GM18951 (cell line): ENCODE measurements around the gene CRELD2.
A peak's percentile ranks its signal among the peaks of the same experiment; 100 is the strongest.

Experiments used
- POLR2A ChIP-seq: IDR thresholded peaks from 4 replicates; pipeline ENCODE4 v1.6.1; 2011; ENCODE audit warnings: mild to moderate bottlenecking; ENCODE audit not compliant: insufficient read length, insufficient read depth; ENCODE audit errors: extremely low read depth
- in situ Hi-C: fragments of 300-500 bp; cut with MboI; formaldehyde crosslinking; loops from one replicate; pipeline ENCODE4 v1.12.0; 2022; ENCODE audit warnings: low sequenced_read_pairs, mixed read lengths, inconsistent platforms; ENCODE audit not compliant: unreplicated experiment

Gene CRELD2

GRCh38 chr22:49934160-49934890, 15.9 kb downstream of the CRELD2 start:
- in situ Hi-C loops: loop anchor here (5.0 to 25.0 kb wide), 2 partner anchors 98 to 278 kb away; partner anchors contain the start of gene SELENOO
- peak; percentile 17 for TF ChIP-seq POLR2A

GRCh38 chr22:49934891-49935557, 16.6 kb downstream of the CRELD2 start:
- TF ChIP-seq POLR2A: no peak
- in situ Hi-C loops: loop anchor here (5.0 to 25.0 kb wide), 2 partner anchors 97 to 277 kb away; partner anchors contain the start of gene SELENOO

GRCh38 chr22:49935561-49935960, 17.1 kb downstream of the CRELD2 start:
- in situ Hi-C loops: loop anchor here (25.0 kb wide), 1 partner anchor 277 kb away; the partner anchor contains the start of gene SELENOO
- no peak for TF ChIP-seq POLR2A

GRCh38 chr22:49936018-49936972, 17.9 kb downstream of the CRELD2 start:
- in situ Hi-C loops: loop anchor here (25.0 kb wide), 1 partner anchor 276 kb away; the partner anchor contains the start of gene SELENOO
- peak; percentile 55 for TF ChIP-seq POLR2A

DNA sequence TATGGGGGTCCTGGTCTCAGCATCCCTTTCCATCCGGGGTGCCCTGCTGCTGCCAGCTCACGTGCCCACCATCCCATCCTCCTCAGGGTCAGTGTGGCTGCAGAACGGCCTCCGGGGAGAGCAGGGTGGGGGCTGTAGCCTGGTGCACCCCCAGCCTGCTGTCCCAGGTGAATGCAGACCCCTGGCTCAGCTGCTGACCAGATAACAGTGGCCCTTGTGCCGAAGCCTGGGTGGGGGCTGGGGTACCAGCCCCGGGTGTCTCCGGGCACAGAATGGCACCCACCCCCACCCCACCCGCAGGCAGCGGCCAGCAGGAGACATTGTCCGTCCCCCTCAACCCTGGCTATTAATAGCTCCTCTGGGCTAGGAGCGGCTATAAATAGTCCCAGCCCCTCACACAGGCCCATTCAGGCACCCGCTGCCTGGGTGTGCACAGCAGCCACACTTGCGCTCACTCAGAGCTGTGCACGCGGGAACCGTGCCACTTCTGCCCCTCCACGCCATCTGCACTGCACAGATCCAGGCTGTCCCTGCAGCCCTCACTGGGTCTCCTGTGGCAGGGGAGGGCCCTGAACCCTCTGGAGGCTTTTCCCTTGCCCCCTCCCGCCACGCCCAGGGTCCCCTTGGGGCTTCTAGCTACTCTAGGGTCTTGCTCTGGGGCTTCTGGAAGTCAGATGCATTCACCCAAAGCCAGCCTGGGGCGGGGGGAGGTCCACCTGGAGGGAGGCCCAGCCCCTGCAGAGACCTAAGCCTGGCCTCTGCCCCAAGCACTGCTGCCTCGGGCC, 18.7 kb downstream of the CRELD2 start:
- in situ Hi-C loops: loop anchor here (25.0 kb wide), 1 partner anchor 275 kb away; the partner anchor contains the start of gene SELENOO
- TF ChIP-seq POLR2A: no peak

DNA sequence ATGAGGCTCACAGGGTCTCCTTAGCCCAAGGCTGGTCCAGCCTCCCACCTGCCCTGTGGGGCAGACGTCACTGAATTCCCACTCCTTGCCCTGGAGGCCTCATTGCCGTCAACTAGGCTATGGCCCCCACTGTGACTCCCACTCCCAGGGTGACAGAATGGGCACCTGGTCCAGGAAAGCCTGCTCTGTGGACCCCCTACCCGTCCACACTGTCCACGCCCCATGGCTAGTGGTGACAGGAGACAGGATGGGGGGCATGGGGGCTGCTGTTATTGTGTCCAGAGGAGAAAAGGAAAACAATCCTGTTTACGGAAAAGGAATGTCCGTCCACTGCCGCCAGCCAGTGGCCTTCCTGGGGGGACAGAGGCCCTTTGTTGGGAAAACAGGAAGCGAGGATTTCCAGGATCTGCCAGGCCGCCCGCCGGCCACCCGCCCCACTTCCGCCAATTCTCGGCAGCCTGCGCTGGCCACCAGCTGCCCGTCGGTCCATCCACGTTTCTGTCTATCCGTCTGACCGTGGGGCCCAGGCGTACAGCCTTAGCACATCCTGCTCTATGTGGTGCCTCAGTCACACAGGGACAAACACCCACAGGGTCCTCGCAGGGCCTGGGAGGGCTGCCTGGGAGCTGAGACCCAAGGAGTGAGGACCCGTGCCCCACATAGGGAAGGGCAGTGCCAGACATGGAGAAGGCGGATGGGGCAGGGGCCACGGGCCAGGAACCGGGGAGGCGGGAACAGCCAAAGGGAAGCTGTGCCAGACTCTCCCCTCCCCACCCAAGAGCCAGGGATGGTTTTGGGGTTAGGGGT, 19.5 kb downstream of the CRELD2 start:
- no peak for TF ChIP-seq POLR2A
- in situ Hi-C loops: loop anchor here (25.0 kb wide), 1 partner anchor 274 kb away; the partner anchor contains the start of gene SELENOO

DNA sequence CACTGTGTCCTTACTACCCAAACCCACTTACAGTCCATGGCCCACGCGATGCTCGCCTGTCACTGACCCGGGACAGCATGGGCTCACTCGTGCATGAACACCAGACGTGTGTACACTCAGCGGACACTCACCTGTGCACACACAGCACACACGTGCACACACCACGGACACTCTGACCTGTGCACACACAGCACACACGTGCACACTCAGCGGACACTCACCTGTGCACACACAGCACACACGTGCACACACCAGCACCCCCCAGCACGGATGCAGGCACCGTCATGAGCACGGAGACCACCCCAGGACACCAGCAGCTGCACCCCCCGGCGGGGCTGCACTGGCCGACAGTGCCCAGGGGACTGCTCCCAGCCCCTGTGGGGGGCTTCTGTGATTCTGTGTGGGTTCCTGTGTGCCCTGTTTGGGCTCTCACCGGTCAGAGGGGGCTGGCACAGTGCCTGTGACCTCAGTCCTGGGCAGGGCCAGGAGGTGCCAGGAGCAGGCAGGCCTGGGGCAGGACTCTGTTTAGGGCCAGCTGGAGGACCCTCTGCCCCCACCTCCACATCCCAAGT, 20.2 kb downstream of the CRELD2 start:
- in situ Hi-C loops: loop anchor here (25.0 kb wide), 1 partner anchor 274 kb away; the partner anchor contains the start of gene SELENOO
- TF ChIP-seq POLR2A: no peak

DNA sequence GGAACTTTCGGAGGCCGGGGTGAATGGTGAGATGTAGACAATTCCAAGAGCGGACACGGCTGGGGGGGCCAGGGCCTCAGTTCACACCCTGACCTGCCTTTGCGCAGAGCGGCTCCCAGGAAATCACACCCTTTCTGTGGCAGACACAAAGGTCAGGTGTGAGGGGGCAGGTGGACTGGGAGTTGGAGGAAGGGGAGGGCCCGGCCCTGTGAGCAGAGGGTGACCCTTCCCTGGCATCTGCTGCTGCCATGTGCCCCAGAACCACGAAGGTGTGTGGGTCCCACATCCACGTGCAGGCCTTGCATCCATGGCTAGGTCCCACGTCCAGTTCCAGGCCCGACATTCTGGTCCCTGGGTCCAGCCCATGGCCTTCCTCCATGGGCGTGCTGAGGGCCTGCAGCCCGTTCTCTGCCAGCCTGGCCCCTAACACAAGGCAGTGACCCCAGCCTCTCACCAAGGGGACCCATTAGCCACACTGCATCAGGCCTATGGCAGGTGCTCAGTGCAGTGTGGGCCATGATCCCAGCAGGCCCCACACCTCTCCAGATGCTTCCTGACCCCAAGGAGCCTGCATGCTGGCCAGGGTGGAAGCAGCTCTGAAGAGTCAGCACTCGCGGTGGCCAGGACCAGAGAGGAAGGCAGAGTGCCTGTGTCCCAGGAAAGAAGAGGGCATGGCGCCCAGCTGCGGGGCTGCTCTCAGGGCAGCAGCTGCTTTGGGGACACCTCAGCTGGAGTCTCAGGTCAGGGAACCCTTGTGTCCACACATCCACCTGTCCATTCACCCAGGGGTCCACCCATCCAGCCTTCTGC, 23.3 kb downstream of the CRELD2 start:
- in situ Hi-C loops: loop anchor here (25.0 kb wide), 1 partner anchor 271 kb away; the partner anchor contains the start of gene SELENOO

DNA sequence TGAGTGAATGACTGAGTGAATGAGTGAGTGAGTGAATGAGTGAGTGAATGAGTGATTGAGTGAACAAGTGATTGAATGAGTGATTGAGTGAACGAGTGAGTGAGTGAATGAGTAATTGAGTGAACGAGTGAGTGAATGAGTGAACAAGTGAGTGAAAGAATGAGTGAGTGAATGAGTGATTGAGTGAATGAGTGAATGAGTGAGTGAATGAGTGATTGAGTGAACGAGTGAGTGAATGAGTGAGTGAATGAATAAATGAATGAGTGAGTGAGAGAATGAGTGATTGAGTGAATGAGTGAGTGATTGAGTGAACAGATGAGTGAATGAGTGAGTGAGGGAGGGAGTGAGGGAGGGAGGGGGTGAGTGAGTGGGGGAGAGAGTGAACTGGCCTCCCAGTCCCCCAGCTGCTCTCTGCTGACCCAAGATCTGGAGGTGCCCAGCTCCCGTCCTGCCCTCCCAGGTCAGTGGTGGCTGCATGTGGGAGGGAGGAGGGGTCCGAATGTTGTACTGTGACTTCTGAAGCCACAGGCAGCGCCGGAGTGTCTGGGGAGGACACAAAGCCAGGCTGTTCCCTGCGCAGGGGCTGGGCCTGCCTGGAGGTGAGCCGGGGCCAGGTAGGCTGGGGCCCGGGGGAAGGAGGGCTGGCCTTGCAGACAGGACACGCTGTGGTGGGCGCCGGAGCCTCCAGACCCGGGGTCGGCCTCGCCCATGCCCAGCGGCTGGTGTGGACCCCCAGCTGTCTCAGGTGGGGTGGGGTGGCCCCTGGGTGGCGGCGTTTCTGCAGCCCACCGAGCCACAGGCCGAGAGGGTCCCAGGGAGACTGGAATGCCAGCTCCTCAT, 24.4 kb downstream of the CRELD2 start:
- TF ChIP-seq POLR2A: no peak
- in situ Hi-C loops: loop anchor here (25.0 kb wide), 1 partner anchor 270 kb away; the partner anchor contains the start of gene SELENOO

More for the DNA sequence above, 23.3 kb downstream of the CRELD2 start:
- no peak for TF ChIP-seq POLR2A

GRCh38 chr22:49943405-49943765, 25.0 kb downstream of the CRELD2 start:
- no peak for TF ChIP-seq POLR2A
- in situ Hi-C loops: loop anchor here (25.0 kb wide), 1 partner anchor 269 kb away; the partner anchor contains the start of gene SELENOO
